Esophagus muscularis mucosa (tissue), 4 donors: Measurements from ENCODE around the gene AAMDC.
"Not testable (repeated sequence)": the region's sequence is repeated elsewhere in the genome, so short reads cannot be mapped to it uniquely, and the experiment has no call there.

Experiments
- CTCF ChIP-seq, 3 experiments: fragments of 200-600 bp in 2 of 3; fragments of 450-650 bp in 1 of 3; sonication (generic) in 2 of 3; IDR thresholded peaks; one replicate each; pipeline ENCODE4 v1.5.1; 2017 to 2019; ENCODE audit warnings: antibody characterized with exemption in 3 of 3, mild to moderate bottlenecking in 2 of 3, moderate library complexity in 1 of 3
- EP300 ChIP-seq: sonication (generic); formaldehyde crosslinking; IDR thresholded peaks from one replicate; pipeline ENCODE4 v1.6.1; 2017; ENCODE audit warnings: antibody characterized with exemption
- POLR2AphosphoS5 ChIP-seq, 2 donors: sonication (generic); formaldehyde crosslinking; IDR thresholded peaks; one replicate each; pipeline ENCODE4 v1.6.1; 2017; ENCODE audit warnings: antibody characterized with exemption in 2 of 2

- TF ChIP-seq POLR2AphosphoS5 (IDR thresholded peaks at IDR 0.05); CTCF (IDR thresholded peaks at IDR 0.05); EP300: not testable (repeated sequence)
Measured at GRCh38 chr11:77822126-77822525, 1.2 kb downstream of the AAMDC start.
